PC-9 (cell line): Measurements from ENCODE around the gene CDH11. TPM values are rescaled to one million over a fixed set of nuclear protein-coding genes. Genes with fewer than 3 reads are reported as not detected.

ENCODE experiments used
- BruUV-seq: library from RNA; stranded (reverse); fragments of 400-500 nt; replicated peaks from 2 replicates; lab custom pipeline; 2021; lab: Mats Ljungman, UMichigan
- CTCF ChIA-PET: fragments of 300-600 bp; sonication (Branson Sonifier 250); formaldehyde crosslinking; loops from one replicate; lab custom pipeline; 2022; ENCODE audit warnings: antibody characterized with exemption; lab: Charles Lee
- POLR2A ChIA-PET: fragments of 300-600 bp; sonication (Branson Sonifier 250); formaldehyde crosslinking; loops from one replicate; lab custom pipeline; 2022; ENCODE audit warnings: antibody characterized with exemption; ENCODE audit not compliant: unreplicated experiment; lab: Charles Lee
- DNase-seq, 2 experiments: peaks; one replicate each; pipeline versions ENCODE4 v3.0.0 to v3.0.0-alpha.2; 2015 to 2022; ENCODE audit warnings: mixed read lengths in 1 of 2
- H2AFZ ChIP-seq: fragments of 200-600 bp; sonication (generic); 2 replicates; pipeline ENCODE4 v1.8.1; 2017; ENCODE audit warnings: antibody characterized with exemption
- H3F3A ChIP-seq: fragments of 200-600 bp; sonication (generic); 2 replicates; pipeline ENCODE4 v1.8.1; 2017; ENCODE audit warnings: antibody characterized with exemption, mild to moderate bottlenecking, low read depth; ENCODE audit not compliant: insufficient read depth
- H3K27ac ChIP-seq: fragments of 200-600 bp; sonication (generic); 2 replicates; pipeline ENCODE4 v1.6.1; 2016; ENCODE audit warnings: mixed run types
- H3K27me3 ChIP-seq: fragments of 200-600 bp; sonication (generic); 2 replicates; pipeline ENCODE4 v1.6.1; 2016; ENCODE audit warnings: low read depth, mixed run types; ENCODE audit not compliant: insufficient read depth
- H3K36me3 ChIP-seq: fragments of 200-600 bp; sonication (generic); 2 replicates; pipeline ENCODE4 v1.6.1; 2016; ENCODE audit warnings: low read depth, mixed run types
- H3K4me1 ChIP-seq: fragments of 200-600 bp; sonication (generic); replicated peaks from 2 replicates; pipeline ENCODE4 v1.6.1; 2016; ENCODE audit warnings: mixed run types; ENCODE audit not compliant: insufficient read depth
- H3K4me2 ChIP-seq: fragments of 200-600 bp; sonication (generic); 2 replicates; pipeline ENCODE4 v1.6.1; 2017; ENCODE audit warnings: mixed run types
- H3K4me3 ChIP-seq: fragments of 200-600 bp; sonication (generic); 2 replicates; pipeline ENCODE4 v1.6.1; 2016; ENCODE audit warnings: mixed run types
- H3K79me2 ChIP-seq: fragments of 200-600 bp; sonication (generic); 2 replicates; pipeline ENCODE4 v1.6.1; 2017; ENCODE audit warnings: low read depth, mixed run types
- H3K9me2 ChIP-seq: fragments of 200-600 bp; sonication (generic); 2 replicates; pipeline ENCODE4 v1.8.1; 2017; ENCODE audit warnings: mild to moderate bottlenecking; ENCODE audit not compliant: insufficient read depth
- H3K9me3 ChIP-seq: fragments of 200-600 bp; sonication (generic); 2 replicates; pipeline ENCODE4 v1.8.1; 2016; ENCODE audit warnings: low read depth; ENCODE audit not compliant: insufficient read depth
- H4K20me1 ChIP-seq: fragments of 200-600 bp; sonication (generic); 2 replicates; pipeline ENCODE4 v1.8.1; 2017; ENCODE audit not compliant: insufficient read depth
- EZH2 ChIP-seq: fragments of 200-600 bp; sonication (generic); IDR thresholded peaks from 2 replicates; pipeline ENCODE4 v1.8.0; 2017; ENCODE audit warnings: antibody characterized with exemption, low read depth
- intact Hi-C: fragments of 100-400 bp; cut with micrococcal nuclease; formaldehyde crosslinking; loops from one replicate; pipeline ENCODE4 v1.10.0; 2022; ENCODE audit not compliant: unreplicated experiment
- total RNA-seq: library from RNA; stranded (reverse); gene quantifications from 2 replicates; pipeline ENCODE4 v1.2.3, GENCODE V29; 2021
- TF ChIP-seq, protein P1 (sequence below): fragments of 200-600 bp; sonication (generic); conservative IDR thresholded peaks from 2 replicates; pipeline ENCODE4 v1.6.1; 2017; ENCODE audit warnings: mixed run types, antibody characterized with exemption, mild to moderate bottlenecking, moderate library complexity

CDH11 gene
- total RNA-seq, 1 experiment from 2014 or later, result not detected

DNA sequence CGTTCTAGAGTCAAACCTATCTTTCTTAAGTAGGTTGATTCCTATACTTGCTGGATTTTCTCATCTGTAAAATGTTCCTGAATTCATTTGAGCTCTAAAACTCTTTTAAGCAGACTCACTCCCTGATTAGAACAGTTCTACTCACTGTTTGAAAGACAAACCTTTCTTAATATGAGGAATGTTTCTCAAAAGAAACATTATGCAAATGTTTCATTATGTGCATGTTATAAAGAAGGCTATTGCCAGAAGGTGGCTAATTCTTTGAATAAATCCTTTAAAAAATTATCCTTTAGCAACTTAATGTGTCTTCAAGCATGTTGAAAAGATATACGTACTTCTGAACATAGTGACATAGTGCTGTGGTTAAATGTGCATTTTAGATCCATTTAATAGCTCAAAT, 124.1 kb downstream of the CDH11 start:
- intact Hi-C loops, result no loop called here

DNA sequence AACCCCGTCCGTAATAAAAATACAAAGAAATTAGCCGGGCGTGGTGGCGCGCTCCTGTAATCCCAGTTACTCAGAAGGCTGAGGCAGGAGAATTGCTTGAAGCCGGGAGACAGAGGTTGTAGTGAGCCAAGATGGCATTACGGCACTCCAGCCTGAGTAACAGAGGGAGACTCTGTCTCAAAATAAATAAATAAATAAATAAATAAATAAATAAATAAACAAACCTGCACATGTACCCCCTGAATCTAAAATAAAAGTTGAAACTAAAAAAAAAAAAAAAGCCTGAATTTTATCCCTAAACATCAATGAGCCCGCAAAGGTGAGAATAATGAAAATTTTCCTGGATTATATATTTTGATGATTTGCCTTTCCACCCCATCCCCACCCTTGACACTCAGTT, 124.7 kb downstream of the CDH11 start:
- ChIA-PET CTCF (no interaction called here), POLR2A (no interaction called here)
- no TSS peak for BruUV-seq
- Histone ChIP-seq H3F3A (no peaks in the 10 kb centered on the region), H3K27ac (no peak overlapping the region), H3K27me3 (no peaks in the 10 kb centered on the region), H3K4me3 (no peak overlapping the region), H4K20me1 (no peaks in the 10 kb centered on the region), H2AFZ (no peak overlapping the region), H3K9me2 (no peaks in the 10 kb centered on the region), H3K4me1 (no peaks in the 10 kb centered on the region), H3K79me2 (no peaks in the 10 kb centered on the region), H3K9me3 (no peaks in the 10 kb centered on the region), H3K36me3 (no peaks in the 10 kb centered on the region), H3K4me2 (no peak overlapping the region)
- intact Hi-C loops, result no loop called here
- TF ChIP-seq, protein P1, sequence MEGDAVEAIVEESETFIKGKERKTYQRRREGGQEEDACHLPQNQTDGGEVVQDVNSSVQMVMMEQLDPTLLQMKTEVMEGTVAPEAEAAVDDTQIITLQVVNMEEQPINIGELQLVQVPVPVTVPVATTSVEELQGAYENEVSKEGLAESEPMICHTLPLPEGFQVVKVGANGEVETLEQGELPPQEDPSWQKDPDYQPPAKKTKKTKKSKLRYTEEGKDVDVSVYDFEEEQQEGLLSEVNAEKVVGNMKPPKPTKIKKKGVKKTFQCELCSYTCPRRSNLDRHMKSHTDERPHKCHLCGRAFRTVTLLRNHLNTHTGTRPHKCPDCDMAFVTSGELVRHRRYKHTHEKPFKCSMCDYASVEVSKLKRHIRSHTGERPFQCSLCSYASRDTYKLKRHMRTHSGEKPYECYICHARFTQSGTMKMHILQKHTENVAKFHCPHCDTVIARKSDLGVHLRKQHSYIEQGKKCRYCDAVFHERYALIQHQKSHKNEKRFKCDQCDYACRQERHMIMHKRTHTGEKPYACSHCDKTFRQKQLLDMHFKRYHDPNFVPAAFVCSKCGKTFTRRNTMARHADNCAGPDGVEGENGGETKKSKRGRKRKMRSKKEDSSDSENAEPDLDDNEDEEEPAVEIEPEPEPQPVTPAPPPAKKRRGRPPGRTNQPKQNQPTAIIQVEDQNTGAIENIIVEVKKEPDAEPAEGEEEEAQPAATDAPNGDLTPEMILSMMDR, result no peak
- no peak for TF ChIP-seq EZH2
- no peak for DNase-seq

More for the DNA sequence above, 124.1 kb downstream of the CDH11 start:
- H3K27me3 ChIP-seq, result no peaks in the 10 kb centered on the region
- H3K9me3 ChIP-seq, result no peaks in the 10 kb centered on the region
- no peaks in the 10 kb centered on the region for H3K79me2 ChIP-seq
- no peak overlapping the region for H3K4me3 ChIP-seq
- H3K4me1 ChIP-seq, result no peaks in the 10 kb centered on the region
- no TSS peak for BruUV-seq
- no peaks in the 10 kb centered on the region for H3F3A ChIP-seq
- no peaks in the 10 kb centered on the region for H3K9me2 ChIP-seq
- no peaks in the 10 kb centered on the region for H4K20me1 ChIP-seq
- CTCF ChIA-PET, result no interaction called here
- no peaks in the 10 kb centered on the region for H3K36me3 ChIP-seq
- TF ChIP-seq EZH2, result no peak
- TF ChIP-seq, protein P1, result no peak
- DNase-seq, result no peak
- POLR2A ChIA-PET, result no interaction called here
- H2AFZ ChIP-seq, result no peak overlapping the region
- no peak overlapping the region for H3K4me2 ChIP-seq
- no peak overlapping the region for H3K27ac ChIP-seq

DNA sequence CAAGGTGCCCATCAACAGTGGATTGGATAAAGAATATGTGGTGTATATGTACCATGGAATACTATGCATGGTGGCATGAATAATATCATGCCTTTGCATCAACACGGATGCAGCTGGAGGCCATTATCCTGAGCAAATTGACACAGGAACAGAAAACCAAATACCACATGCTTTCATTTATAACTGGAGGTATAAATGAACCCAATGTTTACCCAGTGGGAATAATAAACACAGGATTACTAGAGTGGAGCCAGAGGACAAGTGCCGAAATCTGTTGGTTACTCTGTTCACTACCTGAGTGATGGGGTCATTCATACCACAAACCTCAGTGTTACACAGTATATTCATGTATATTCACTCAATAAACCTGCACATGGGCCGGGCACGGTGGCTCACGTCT, 125.2 kb downstream of the CDH11 start:
- no peak for DNase-seq
- Histone ChIP-seq H3K4me2 (no peak overlapping the region), H3K4me1 (no peaks in the 10 kb centered on the region), H3F3A (no peaks in the 10 kb centered on the region), H3K9me2 (no peaks in the 10 kb centered on the region), H3K79me2 (no peaks in the 10 kb centered on the region), H2AFZ (no peak overlapping the region), H3K4me3 (no peak overlapping the region), H4K20me1 (no peaks in the 10 kb centered on the region), H3K27ac (no peak overlapping the region), H3K27me3 (no peaks in the 10 kb centered on the region), H3K9me3 (no peaks in the 10 kb centered on the region), H3K36me3 (no peaks in the 10 kb centered on the region)
- ChIA-PET CTCF (no interaction called here), POLR2A (no interaction called here)
- BruUV-seq, result no TSS peak
- intact Hi-C loops, result no loop called here
- no peak for TF ChIP-seq EZH2
- TF ChIP-seq, protein P1, result no peak
